Measurements from ENCODE around the gene HBA2.

DNA sequence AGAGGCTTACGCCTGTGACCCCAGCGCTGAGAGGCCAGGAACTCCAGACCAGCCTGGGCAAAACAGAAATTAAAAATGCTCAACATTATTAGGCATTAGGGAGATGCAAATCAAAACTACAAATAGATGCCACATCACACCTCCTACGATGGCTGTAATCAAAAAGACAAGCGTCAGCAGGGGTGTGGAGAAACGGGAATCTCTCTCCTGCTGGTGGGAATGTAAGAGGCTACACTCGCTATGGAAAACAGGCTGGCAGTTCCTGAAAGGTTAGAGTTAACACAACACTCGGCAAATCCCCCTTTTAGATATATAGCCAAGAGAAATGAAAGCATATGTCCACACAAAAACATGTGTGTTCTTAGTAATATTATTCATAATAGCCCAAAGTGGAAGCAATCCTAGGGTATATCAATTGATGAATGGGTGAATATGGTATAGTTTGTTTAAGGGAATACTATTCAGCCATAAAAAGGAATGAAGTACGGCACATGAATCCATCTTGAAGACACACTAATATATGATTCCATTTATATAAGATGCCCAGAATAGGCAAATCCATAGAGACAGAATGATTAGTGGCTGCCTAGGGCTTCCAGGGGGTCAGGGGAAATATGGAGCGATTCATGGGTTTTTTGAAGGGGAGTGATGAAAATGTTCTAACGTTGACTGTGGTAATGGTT, 32.4 kb upstream of the HBA2 start:
- TF ChIP-seq, protein P1, sequence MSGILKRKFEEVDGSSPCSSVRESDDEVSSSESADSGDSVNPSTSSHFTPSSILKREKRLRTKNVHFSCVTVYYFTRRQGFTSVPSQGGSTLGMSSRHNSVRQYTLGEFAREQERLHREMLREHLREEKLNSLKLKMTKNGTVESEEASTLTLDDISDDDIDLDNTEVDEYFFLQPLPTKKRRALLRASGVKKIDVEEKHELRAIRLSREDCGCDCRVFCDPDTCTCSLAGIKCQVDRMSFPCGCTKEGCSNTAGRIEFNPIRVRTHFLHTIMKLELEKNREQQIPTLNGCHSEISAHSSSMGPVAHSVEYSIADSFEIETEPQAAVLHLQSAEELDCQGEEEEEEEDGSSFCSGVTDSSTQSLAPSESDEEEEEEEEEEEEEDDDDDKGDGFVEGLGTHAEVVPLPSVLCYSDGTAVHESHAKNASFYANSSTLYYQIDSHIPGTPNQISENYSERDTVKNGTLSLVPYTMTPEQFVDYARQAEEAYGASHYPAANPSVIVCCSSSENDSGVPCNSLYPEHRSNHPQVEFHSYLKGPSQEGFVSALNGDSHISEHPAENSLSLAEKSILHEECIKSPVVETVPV (CRISPR knock-in tag; IDR thresholded peaks at IDR 0.05): no peak
- TF ChIP-seq PPARA (CRISPR knock-in tag; IDR thresholded peaks at IDR 0.05; ENCODE audit: borderline replicate concordance): no peak
- no peak for TF ChIP-seq ZFP3 (CRISPR knock-in tag; IDR thresholded peaks at IDR 0.05)
- TF ChIP-seq ZC3H10 (CRISPR knock-in tag; IDR thresholded peaks at IDR 0.05): no peak
- TF ChIP-seq PATZ1 (CRISPR knock-in tag; IDR thresholded peaks at IDR 0.05; ENCODE audit: borderline replicate concordance): no peak
- no peak for TF ChIP-seq GLIS3 (CRISPR knock-in tag; IDR thresholded peaks at IDR 0.05)
- TF ChIP-seq RARB (CRISPR knock-in tag; IDR thresholded peaks at IDR 0.05): no peak
- TF ChIP-seq BACH2 (CRISPR knock-in tag; IDR thresholded peaks at IDR 0.05; ENCODE audit: borderline replicate concordance): no peak
- no peak for TF ChIP-seq ZFP30 (CRISPR knock-in tag; IDR thresholded peaks at IDR 0.05)
- TF ChIP-seq TCF4 (CRISPR knock-in tag; IDR thresholded peaks at IDR 0.05; ENCODE audit: borderline replicate concordance): no peak
- TF ChIP-seq, protein P2, sequence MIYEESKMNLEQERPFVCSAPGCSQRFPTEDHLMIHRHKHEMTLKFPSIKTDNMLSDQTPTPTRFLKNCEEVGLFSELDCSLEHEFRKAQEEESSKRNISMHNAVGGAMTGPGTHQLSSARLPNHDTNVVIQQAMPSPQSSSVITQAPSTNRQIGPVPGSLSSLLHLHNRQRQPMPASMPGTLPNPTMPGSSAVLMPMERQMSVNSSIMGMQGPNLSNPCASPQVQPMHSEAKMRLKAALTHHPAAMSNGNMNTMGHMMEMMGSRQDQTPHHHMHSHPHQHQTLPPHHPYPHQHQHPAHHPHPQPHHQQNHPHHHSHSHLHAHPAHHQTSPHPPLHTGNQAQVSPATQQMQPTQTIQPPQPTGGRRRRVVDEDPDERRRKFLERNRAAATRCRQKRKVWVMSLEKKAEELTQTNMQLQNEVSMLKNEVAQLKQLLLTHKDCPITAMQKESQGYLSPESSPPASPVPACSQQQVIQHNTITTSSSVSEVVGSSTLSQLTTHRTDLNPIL (CRISPR knock-in tag; IDR thresholded peaks at IDR 0.05; ENCODE audit: low read depth): no peak
- TF ChIP-seq ZNF8 (CRISPR knock-in tag; IDR thresholded peaks at IDR 0.05): no peak
- no peak for TF ChIP-seq ZNF70 (CRISPR knock-in tag; IDR thresholded peaks at IDR 0.05)

Measured in SK-N-SH treated with all-trans-retinoic acid at 6 μM for 48 hours (cell line).